PC-9 (cell line): ENCODE results near the gene DRAP1. TPM values are rescaled to one million over a fixed set of nuclear protein-coding genes. Genes with fewer than 3 reads are reported as not detected.

Experiments used
- Bru-seq: library from RNA; stranded (reverse); fragments of 400-500 nt; gene quantifications from one replicate; lab custom pipeline; 2021; lab: Mats Ljungman, UMichigan
- BruChase-seq, 2 experiments: library from RNA; stranded (reverse); fragments of 400-500 nt; gene quantifications; one replicate each; lab custom pipeline; 2021; lab: Mats Ljungman, UMichigan
- BruUV-seq: library from RNA; stranded (reverse); fragments of 400-500 nt; replicated peaks from 2 replicates; lab custom pipeline; 2021; lab: Mats Ljungman, UMichigan
- CTCF ChIA-PET: fragments of 300-600 bp; sonication (Branson Sonifier 250); formaldehyde crosslinking; loops from one replicate; lab custom pipeline; 2022; ENCODE audit warnings: antibody characterized with exemption; lab: Charles Lee
- POLR2A ChIA-PET: fragments of 300-600 bp; sonication (Branson Sonifier 250); formaldehyde crosslinking; loops from one replicate; lab custom pipeline; 2022; ENCODE audit warnings: antibody characterized with exemption; ENCODE audit not compliant: unreplicated experiment; lab: Charles Lee
- DNase-seq, 2 experiments: peaks; one replicate each; pipeline versions ENCODE4 v3.0.0 to v3.0.0-alpha.2; 2015 to 2022; ENCODE audit warnings: mixed read lengths in 1 of 2
- H2AFZ ChIP-seq: fragments of 200-600 bp; sonication (generic); 2 replicates; pipeline ENCODE4 v1.8.1; 2017; ENCODE audit warnings: antibody characterized with exemption
- H3F3A ChIP-seq: fragments of 200-600 bp; sonication (generic); 2 replicates; pipeline ENCODE4 v1.8.1; 2017; ENCODE audit warnings: antibody characterized with exemption, mild to moderate bottlenecking, low read depth; ENCODE audit not compliant: insufficient read depth
- H3K27ac ChIP-seq: fragments of 200-600 bp; sonication (generic); 2 replicates; pipeline ENCODE4 v1.6.1; 2016; ENCODE audit warnings: mixed run types
- H3K27me3 ChIP-seq: fragments of 200-600 bp; sonication (generic); 2 replicates; pipeline ENCODE4 v1.6.1; 2016; ENCODE audit warnings: low read depth, mixed run types; ENCODE audit not compliant: insufficient read depth
- H3K36me3 ChIP-seq: fragments of 200-600 bp; sonication (generic); 2 replicates; pipeline ENCODE4 v1.6.1; 2016; ENCODE audit warnings: low read depth, mixed run types
- H3K4me1 ChIP-seq: fragments of 200-600 bp; sonication (generic); replicated peaks from 2 replicates; pipeline ENCODE4 v1.6.1; 2016; ENCODE audit warnings: mixed run types; ENCODE audit not compliant: insufficient read depth
- H3K4me2 ChIP-seq: fragments of 200-600 bp; sonication (generic); 2 replicates; pipeline ENCODE4 v1.6.1; 2017; ENCODE audit warnings: mixed run types
- H3K4me3 ChIP-seq: fragments of 200-600 bp; sonication (generic); 2 replicates; pipeline ENCODE4 v1.6.1; 2016; ENCODE audit warnings: mixed run types
- H3K79me2 ChIP-seq: fragments of 200-600 bp; sonication (generic); 2 replicates; pipeline ENCODE4 v1.6.1; 2017; ENCODE audit warnings: low read depth, mixed run types
- H3K9me2 ChIP-seq: fragments of 200-600 bp; sonication (generic); 2 replicates; pipeline ENCODE4 v1.8.1; 2017; ENCODE audit warnings: mild to moderate bottlenecking; ENCODE audit not compliant: insufficient read depth
- H3K9me3 ChIP-seq: fragments of 200-600 bp; sonication (generic); 2 replicates; pipeline ENCODE4 v1.8.1; 2016; ENCODE audit warnings: low read depth; ENCODE audit not compliant: insufficient read depth
- H4K20me1 ChIP-seq: fragments of 200-600 bp; sonication (generic); 2 replicates; pipeline ENCODE4 v1.8.1; 2017; ENCODE audit not compliant: insufficient read depth
- EZH2 ChIP-seq: fragments of 200-600 bp; sonication (generic); IDR thresholded peaks from 2 replicates; pipeline ENCODE4 v1.8.0; 2017; ENCODE audit warnings: antibody characterized with exemption, low read depth
- intact Hi-C: fragments of 100-400 bp; cut with micrococcal nuclease; formaldehyde crosslinking; loops from one replicate; pipeline ENCODE4 v1.10.0; 2022; ENCODE audit not compliant: unreplicated experiment
- long read RNA-seq: library from polyadenylated mRNA; stranded (forward); transcript quantifications from one replicate; pipeline ENCODE4 v2.0.0, GENCODE V29; 2022
- total RNA-seq: library from RNA; stranded (reverse); gene quantifications from 2 replicates; pipeline ENCODE4 v1.2.3, GENCODE V29; 2021
- TF ChIP-seq, protein P1 (sequence below): fragments of 200-600 bp; sonication (generic); conservative IDR thresholded peaks from 2 replicates; pipeline ENCODE4 v1.6.1; 2017; ENCODE audit warnings: mixed run types, antibody characterized with exemption, mild to moderate bottlenecking, moderate library complexity

DRAP1 gene, protein sequence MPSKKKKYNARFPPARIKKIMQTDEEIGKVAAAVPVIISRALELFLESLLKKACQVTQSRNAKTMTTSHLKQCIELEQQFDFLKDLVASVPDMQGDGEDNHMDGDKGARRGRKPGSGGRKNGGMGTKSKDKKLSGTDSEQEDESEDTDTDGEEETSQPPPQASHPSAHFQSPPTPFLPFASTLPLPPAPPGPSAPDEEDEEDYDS
- total RNA-seq, result 196 and 220 TPM in 2 replicates
- Bru-seq, nascent RNA, result percentile 88 among the genes with signal in this experiment
- percentile 92 among the genes with signal in this experiment for BruChase-seq, experiment 1, labeled RNA remaining after a 2-hour chase
- BruChase-seq, experiment 2, labeled RNA remaining after a 6-hour chase, result percentile 96 among the genes with signal in this experiment
- long read RNA-seq, transcript DRAP1-204 (7 exons, 695 nt), result minor isoform, 8 of 451 reads
- long read RNA-seq, transcript DRAP1-209 (4 exons, 453 nt), result minor isoform, 6 of 451 reads
- long read RNA-seq, transcript DRAP1-201 (7 exons, 989 nt), result major isoform, 349 of 451 reads
- long read RNA-seq, partial matches to known transcripts, result 8 of 451 reads
- long read RNA-seq, other reads (novel, unspliced or antisense), result 71 of 451 reads

DNA sequence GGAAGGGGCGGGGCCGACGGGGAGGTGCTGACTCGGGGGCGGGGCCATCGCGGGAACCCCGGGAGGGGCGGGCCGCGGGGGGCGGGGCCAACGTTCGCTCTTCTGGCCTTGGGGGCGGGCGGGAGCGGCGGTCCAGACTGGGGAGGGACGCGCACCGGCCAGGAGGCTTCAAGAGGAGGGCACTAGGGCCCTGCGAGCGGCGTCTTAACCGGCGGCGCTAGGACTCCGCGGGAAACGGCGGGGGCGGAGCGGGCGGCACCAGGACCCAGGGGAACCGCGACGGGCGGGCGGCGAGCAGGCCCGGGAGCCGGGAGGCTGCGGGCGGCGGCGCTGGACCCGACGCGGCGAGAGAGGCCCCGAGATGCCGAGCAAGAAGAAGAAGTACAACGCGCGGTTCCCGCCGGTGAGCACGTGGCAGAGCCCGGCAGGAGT is at the start of gene DRAP1:
TSS of gene DRAP1 (plus strand) at position 286 of the 432 bp plus-strand sequence. CDS start at position 362, 76 bp downstream.
- CTCF ChIA-PET, result interaction anchor here (0.6 kb wide), 1 partner anchor 32 kb away, joined by 3 read pairs; no protein-coding TSS in a partner anchor
- BruUV-seq, result no TSS peak
- Histone ChIP-seq H3K4me3 (peak within 1 kb of the TSS; percentile 89), H3K27me3 (no peaks in the 10 kb centered on the region), H3K9me2 (no peaks in the 10 kb centered on the region), H3K4me2 (peak within 1 kb of the TSS; percentile 94), H3K9me3 (no peaks in the 10 kb centered on the region), H3K36me3 (peaks cover 6% of the 10 kb centered on the region; the same call in 1 of the 2 replicates), H3F3A (peaks cover 39% of the 10 kb centered on the region; the same call in 1 of the 2 replicates), H2AFZ (peak within 1 kb of the TSS; percentile 80), H3K79me2 (peaks cover 42% of the 10 kb centered on the region), H4K20me1 (no peaks in the 10 kb centered on the region), H3K4me1 (peaks cover 49% of the 10 kb centered on the region), H3K27ac (peak within 1 kb of the TSS; percentile 90)
- POLR2A ChIA-PET, result interaction anchor here (0.6 kb wide), 1 partner anchor 19 kb away, joined by 5 read pairs; no protein-coding TSS in a partner anchor
- DNase-seq, result peak; percentile 91 to 99
- intact Hi-C loops, result loop anchor here (1.0 to 5.0 kb wide), 3 partner anchors 31 to 362 kb away; partner anchors contain the start of genes FIBP, LTBP3 and SART1
- TF ChIP-seq EZH2, result no peak
- TF ChIP-seq, protein P1, sequence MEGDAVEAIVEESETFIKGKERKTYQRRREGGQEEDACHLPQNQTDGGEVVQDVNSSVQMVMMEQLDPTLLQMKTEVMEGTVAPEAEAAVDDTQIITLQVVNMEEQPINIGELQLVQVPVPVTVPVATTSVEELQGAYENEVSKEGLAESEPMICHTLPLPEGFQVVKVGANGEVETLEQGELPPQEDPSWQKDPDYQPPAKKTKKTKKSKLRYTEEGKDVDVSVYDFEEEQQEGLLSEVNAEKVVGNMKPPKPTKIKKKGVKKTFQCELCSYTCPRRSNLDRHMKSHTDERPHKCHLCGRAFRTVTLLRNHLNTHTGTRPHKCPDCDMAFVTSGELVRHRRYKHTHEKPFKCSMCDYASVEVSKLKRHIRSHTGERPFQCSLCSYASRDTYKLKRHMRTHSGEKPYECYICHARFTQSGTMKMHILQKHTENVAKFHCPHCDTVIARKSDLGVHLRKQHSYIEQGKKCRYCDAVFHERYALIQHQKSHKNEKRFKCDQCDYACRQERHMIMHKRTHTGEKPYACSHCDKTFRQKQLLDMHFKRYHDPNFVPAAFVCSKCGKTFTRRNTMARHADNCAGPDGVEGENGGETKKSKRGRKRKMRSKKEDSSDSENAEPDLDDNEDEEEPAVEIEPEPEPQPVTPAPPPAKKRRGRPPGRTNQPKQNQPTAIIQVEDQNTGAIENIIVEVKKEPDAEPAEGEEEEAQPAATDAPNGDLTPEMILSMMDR, result no peak

DNA sequence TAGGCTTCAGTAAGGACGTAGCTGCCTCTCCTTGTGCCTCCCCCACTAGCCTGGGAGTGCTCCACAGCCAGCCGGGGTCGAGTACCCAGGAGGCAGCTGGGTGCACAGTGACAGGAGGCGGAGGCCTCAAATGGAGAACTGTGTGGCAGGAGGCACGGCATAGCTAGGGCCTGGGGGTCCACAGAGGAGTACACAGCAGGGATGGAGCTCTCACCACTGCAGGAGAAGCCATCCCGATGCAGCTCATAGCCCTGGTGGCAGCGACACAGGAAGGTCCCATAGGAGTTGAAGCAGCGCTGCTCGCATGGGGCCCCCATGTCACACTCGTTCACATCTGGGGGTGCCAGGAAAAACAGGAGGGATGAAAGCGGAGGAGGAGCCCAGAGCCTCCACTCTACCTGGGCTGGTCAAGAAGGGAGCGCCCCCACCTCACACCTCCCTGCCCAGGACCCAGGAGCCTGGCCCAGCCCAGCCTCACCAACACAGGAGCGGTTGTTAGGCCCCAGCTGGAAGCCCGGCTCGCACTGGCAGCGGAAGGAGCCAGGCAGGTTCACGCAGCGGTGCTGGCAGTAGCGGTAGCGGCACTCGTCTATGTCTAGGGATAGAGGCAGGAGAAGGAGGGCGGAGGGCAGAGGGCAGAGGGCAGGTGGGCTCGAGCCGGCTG is 49.5 kb upstream of the DRAP1 start:
- Histone ChIP-seq H3K4me2 (no peak overlapping the region), H4K20me1 (no peaks in the 10 kb centered on the region), H3F3A (peaks cover 38% of the 10 kb centered on the region), H3K27ac (no peak overlapping the region), H3K4me1 (peaks cover 4% of the 10 kb centered on the region; the same call in 1 of the 2 replicates), H3K9me2 (no peaks in the 10 kb centered on the region), H3K4me3 (no peak overlapping the region), H3K9me3 (no peaks in the 10 kb centered on the region), H2AFZ (no peak overlapping the region), H3K79me2 (no peaks in the 10 kb centered on the region), H3K27me3 (no peaks in the 10 kb centered on the region), H3K36me3 (peaks cover 6% of the 10 kb centered on the region; the same call in 1 of the 2 replicates)
- no TSS peak for BruUV-seq
- intact Hi-C loops, result no loop called here
- no peak for TF ChIP-seq EZH2
- TF ChIP-seq, protein P1, result no peak
- POLR2A ChIA-PET, result interaction anchor here (0.6 to 0.7 kb wide), 2 partner anchors 11 to 211 kb away, joined by 3 to 5 read pairs; no protein-coding TSS in a partner anchor
- CTCF ChIA-PET, result no interaction called here
- no peak for DNase-seq

DNA sequence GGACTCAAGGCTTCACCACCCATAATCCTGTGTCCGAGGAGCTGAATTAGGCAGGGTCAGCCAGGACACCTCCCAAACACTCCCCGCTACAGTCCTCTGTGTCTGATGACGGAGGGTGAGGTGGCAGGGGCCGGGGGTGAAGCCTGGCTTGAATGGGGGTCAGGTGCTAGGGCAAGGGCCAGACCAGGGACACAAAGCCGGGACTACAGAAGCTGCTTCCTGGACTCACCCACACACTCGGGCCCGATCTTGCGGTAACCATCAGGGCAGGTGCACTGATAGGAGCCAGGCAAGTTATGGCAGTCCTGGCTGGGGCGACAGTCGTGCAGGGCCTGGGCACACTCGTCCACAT is 48.9 kb upstream of the DRAP1 start:
- ChIA-PET POLR2A (no interaction called here), CTCF (no interaction called here)
- Histone ChIP-seq H2AFZ (no peak overlapping the region), H3K4me3 (no peak overlapping the region), H3K9me3 (no peaks in the 10 kb centered on the region), H4K20me1 (no peaks in the 10 kb centered on the region), H3K79me2 (no peaks in the 10 kb centered on the region), H3K4me1 (peaks cover 4% of the 10 kb centered on the region; the same call in 1 of the 2 replicates), H3K27me3 (no peaks in the 10 kb centered on the region), H3K4me2 (no peak overlapping the region), H3K9me2 (no peaks in the 10 kb centered on the region), H3F3A (peaks cover 38% of the 10 kb centered on the region), H3K36me3 (peaks cover under 1% of the 10 kb centered on the region; the same call in 1 of the 2 replicates), H3K27ac (no peak overlapping the region)
- intact Hi-C loops, result no loop called here
- no TSS peak for BruUV-seq
- DNase-seq, result no peak
- TF ChIP-seq, protein P1, result no peak
- TF ChIP-seq EZH2, result no peak
